RWPE2 (cell line): ENCODE results near the gene MGAT4C.
A peak's percentile ranks its signal among the peaks of the same experiment; 100 is the strongest.

Source experiments
- ATAC-seq: fragments of 200-7000 bp; cut with Tn5 transposase; 3 replicates; pipeline ENCODE4 v1.9.1; 2021; ENCODE audit warnings: low read depth
- DNase-seq: peaks from one replicate; pipeline ENCODE4 v3.0.0-alpha.2; 2020; ENCODE audit warnings: low spot score
- H3K27ac ChIP-seq: fragments of 450-650 bp; 2 replicates; pipeline ENCODE4 v1.5.1; 2017; ENCODE audit warnings: mild to moderate bottlenecking; ENCODE audit not compliant: poor library complexity, severe bottlenecking
- H3K27me3 ChIP-seq: fragments of 250-450 bp; sonication (Bioruptor Pico); 2 replicates; pipeline ENCODE4 v1.5.1; 2021; ENCODE audit warnings: mild to moderate bottlenecking, moderate library complexity; ENCODE audit not compliant: insufficient read depth, poor library complexity, severe bottlenecking
- H3K36me3 ChIP-seq: fragments of 250-450 bp; sonication (Bioruptor Pico); 2 replicates; pipeline ENCODE4 v1.5.1; 2020; ENCODE audit warnings: low read depth, mild to moderate bottlenecking, moderate library complexity
- H3K4me1 ChIP-seq: fragments of 250-450 bp; sonication (Bioruptor Pico); 2 replicates; pipeline ENCODE4 v1.5.1; 2021; ENCODE audit warnings: mild to moderate bottlenecking, moderate library complexity; ENCODE audit not compliant: insufficient read depth, poor library complexity, severe bottlenecking
- H3K4me3 ChIP-seq: fragments of 250-450 bp; sonication (Bioruptor Pico); 2 replicates; pipeline ENCODE4 v1.5.1; 2021; ENCODE audit warnings: mild to moderate bottlenecking, moderate library complexity; ENCODE audit not compliant: severe bottlenecking
- H3K9me3 ChIP-seq: fragments of 250-450 bp; sonication (Bioruptor Pico); 2 replicates; pipeline ENCODE4 v1.5.1; 2021; ENCODE audit warnings: mild to moderate bottlenecking, moderate library complexity; ENCODE audit not compliant: severe bottlenecking
- CTCF ChIP-seq: fragments of 450-650 bp; IDR thresholded peaks from one replicate; pipeline ENCODE4 v1.5.1; 2017; ENCODE audit warnings: mild to moderate bottlenecking, moderate library complexity; ENCODE audit not compliant: poor library complexity, severe bottlenecking

Gene MGAT4C

DNA sequence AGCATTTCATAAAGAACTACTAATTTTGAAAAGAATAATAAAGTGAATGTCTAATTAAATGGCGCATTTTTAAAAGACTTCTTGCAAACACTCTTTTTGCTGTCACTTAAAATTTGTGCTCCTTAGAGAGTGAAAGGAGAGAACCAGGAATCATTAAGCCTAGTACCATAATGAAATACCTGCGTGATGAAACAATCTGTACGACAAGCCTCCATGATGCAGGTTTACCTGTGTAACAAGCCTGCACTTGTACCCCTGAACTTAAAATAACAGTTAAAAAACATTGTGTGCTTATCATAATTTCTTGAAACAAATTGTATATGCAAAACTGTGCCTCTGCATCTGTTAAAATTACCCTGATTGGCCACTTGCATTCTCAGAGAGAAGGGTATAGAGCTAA, 108.1 kb downstream of the MGAT4C start:
- peaks cover 4% of the 10 kb centered on the region for H3K4me1 ChIP-seq
- H3K9me3 ChIP-seq: no peaks in the 10 kb centered on the region
- no peak overlapping the region for H3K27ac ChIP-seq
- TF ChIP-seq CTCF: no peak
- DNase-seq (no peak), ATAC-seq (peak; percentile 44; the same call in 1 of the 3 replicates)
- no peaks in the 10 kb centered on the region for H3K27me3 ChIP-seq
- no peak overlapping the region for H3K4me3 ChIP-seq
- H3K36me3 ChIP-seq: no peaks in the 10 kb centered on the region

GRCh38 chr12:86145156-86145555, 111.0 kb downstream of the MGAT4C start:
- no peak for TF ChIP-seq CTCF
- DNase-seq: no peak

DNA sequence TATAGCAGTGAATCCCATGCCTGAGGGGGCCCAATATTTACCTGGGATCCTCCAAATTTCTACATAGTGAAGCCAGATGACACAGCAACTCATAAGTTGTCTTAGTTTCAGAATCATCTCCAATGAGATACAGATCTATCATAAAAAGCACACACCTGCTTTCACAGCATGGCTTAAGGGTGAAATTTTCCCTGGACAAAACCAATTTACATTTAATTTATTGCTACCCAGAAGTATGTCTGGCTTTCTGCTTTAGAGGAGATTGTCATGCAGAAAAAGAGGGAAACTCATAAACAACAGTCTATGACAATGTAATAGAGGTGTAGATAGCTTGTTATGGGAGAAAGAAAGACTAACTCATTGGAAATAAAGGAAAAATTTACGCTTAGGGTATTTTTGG, 113.0 kb downstream of the MGAT4C start:
- ATAC-seq (no peak), DNase-seq (no peak)
- H3K27me3 ChIP-seq: no peaks in the 10 kb centered on the region
- no peak overlapping the region for H3K27ac ChIP-seq
- no peak for TF ChIP-seq CTCF
- no peak overlapping the region for H3K4me3 ChIP-seq
- peaks cover 4% of the 10 kb centered on the region for H3K4me1 ChIP-seq
- no peaks in the 10 kb centered on the region for H3K9me3 ChIP-seq
- no peaks in the 10 kb centered on the region for H3K36me3 ChIP-seq

More at GRCh38 chr12:86145156-86145555, 111.0 kb downstream of the MGAT4C start:
- H3K4me3 ChIP-seq: no peak overlapping the region
- no peak overlapping the region for H3K27ac ChIP-seq
- H3K4me1 ChIP-seq: peaks cover 4% of the 10 kb centered on the region
- ATAC-seq: no peak
- no peaks in the 10 kb centered on the region for H3K27me3 ChIP-seq
- H3K9me3 ChIP-seq: no peaks in the 10 kb centered on the region
- H3K36me3 ChIP-seq: no peaks in the 10 kb centered on the region

DNA sequence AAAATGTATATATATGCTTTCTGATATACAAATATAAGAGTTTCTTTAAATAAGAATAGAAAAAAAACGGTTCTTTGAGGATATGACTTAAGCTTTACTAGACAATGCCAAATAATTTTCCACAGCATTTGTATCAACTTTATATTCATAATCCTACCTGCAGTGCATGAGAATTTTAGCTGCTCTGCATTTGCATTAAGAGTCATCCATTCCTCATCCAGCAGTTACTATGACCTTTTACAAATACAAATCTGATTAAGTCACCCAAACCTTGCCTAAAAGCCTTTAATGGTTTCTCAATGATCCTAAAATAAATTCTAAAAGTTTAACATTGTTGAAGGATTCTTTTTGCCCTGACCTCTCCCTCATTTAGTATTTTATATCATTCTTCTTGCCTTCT, 116.5 kb downstream of the MGAT4C start:
- TF ChIP-seq CTCF: no peak
- Histone ChIP-seq H3K27ac (no peak overlapping the region), H3K36me3 (no peaks in the 10 kb centered on the region), H3K27me3 (no peaks in the 10 kb centered on the region), H3K9me3 (no peaks in the 10 kb centered on the region), H3K4me1 (peaks cover 6% of the 10 kb centered on the region), H3K4me3 (no peak overlapping the region)
- no peak for ATAC-seq
- DNase-seq: no peak

DNA sequence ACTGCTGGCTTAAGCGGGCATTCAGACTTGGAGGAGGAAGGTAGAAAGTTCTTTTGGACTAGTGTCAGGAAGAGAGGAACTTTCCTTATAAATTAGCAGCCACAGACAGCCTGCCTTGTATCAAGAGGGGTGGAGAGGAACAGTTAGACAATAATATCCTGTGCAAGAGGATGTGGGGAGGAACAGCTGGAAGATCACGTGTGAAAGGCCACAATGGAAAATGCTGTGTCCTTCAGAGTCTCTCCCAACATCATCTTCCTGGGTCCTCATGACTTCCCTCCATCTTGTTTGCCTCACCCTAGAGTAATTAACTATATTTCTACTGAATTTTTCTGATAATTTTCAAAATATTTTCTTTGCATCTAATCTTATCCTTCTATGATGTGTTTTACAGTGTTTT, 117.4 kb downstream of the MGAT4C start:
- H3K27ac ChIP-seq: no peak overlapping the region
- no peak overlapping the region for H3K4me3 ChIP-seq
- peaks cover 6% of the 10 kb centered on the region for H3K4me1 ChIP-seq
- no peaks in the 10 kb centered on the region for H3K36me3 ChIP-seq
- H3K9me3 ChIP-seq: no peaks in the 10 kb centered on the region
- no peak for DNase-seq
- no peak for TF ChIP-seq CTCF
- no peak for ATAC-seq
- H3K27me3 ChIP-seq: no peaks in the 10 kb centered on the region
